GM12878 (cell line): ENCODE data around the gene CD34. TPM values are rescaled to one million over a fixed set of nuclear protein-coding genes. Genes with fewer than 3 reads are reported as not detected.

Experiments
- ATAC-seq: fragments of 200-7000 bp; cut with Tn5 transposase; 3 replicates; pipeline ENCODE4 v1.9.1; 2020; ENCODE audit warnings: mild to moderate bottlenecking, moderate library complexity
- BruUV-seq: library from RNA; stranded (reverse); fragments of 400-500 nt; replicated peaks from 2 replicates; lab custom pipeline; 2021; lab: Mats Ljungman, UMichigan
- CTCF ChIA-PET: fragments of 300-600 bp; sonication (Branson Sonifier 250); formaldehyde crosslinking; extraction: SDS; loops from one replicate; lab custom pipeline; 2021; ENCODE audit warnings: inconsistent platforms; lab: Yijun Ruan, JAX
- POLR2A ChIA-PET: fragments of 350-600 bp; formaldehyde crosslinking; extraction: SDS; loops from one replicate; lab custom pipeline; 2021; ENCODE audit warnings: inconsistent platforms; lab: Charles Lee
- RAD21 ChIA-PET: fragments of 300-600 bp; sonication (Branson Sonifier 250); formaldehyde crosslinking; loops from one replicate; lab custom pipeline; 2023; ENCODE audit warnings: antibody characterized with exemption; ENCODE audit not compliant: unreplicated experiment; lab: Charles Lee
- SMC1A ChIA-PET: fragments of 300-600 bp; sonication (Branson Sonifier 250); formaldehyde crosslinking; loops from one replicate; lab custom pipeline; 2023; ENCODE audit not compliant: unreplicated experiment, uncharacterized antibody; lab: Charles Lee
- DNase-seq: peaks from one replicate; pipeline ENCODE4 v3.0.0-alpha.2; 2011; ENCODE audit warnings: low read depth, low spot score
- FAIRE-seq: peaks from 3 replicates; lab custom pipeline; 2011; peaks lifted over from hg19 to GRCh38; lab: Jason Lieb, UNC
- H2AFZ ChIP-seq: 2 replicates; pipeline ENCODE4 v1.6.0; 2011; ENCODE audit warnings: low read depth, low read length, control low read depth; ENCODE audit not compliant: control insufficient read depth
- H3K27ac ChIP-seq: 2 replicates; pipeline ENCODE4 v1.5.1; 2011; ENCODE audit warnings: control low read depth; ENCODE audit not compliant: control insufficient read depth, insufficient read depth
- H3K27me3 ChIP-seq, 2 experiments: replicated peaks in 1 of 2; 2 replicates each; pipeline versions ENCODE4 v1.6.0 to v1.6.1; 2011; ENCODE audit warnings: low read length in 1 of 2; ENCODE audit not compliant: control insufficient read depth in 2 of 2, insufficient read depth in 2 of 2
- H3K36me3 ChIP-seq, 2 experiments: 2 replicates each; pipeline ENCODE4 v1.5.1; 2011; ENCODE audit warnings: low read length in 1 of 2; ENCODE audit not compliant: control insufficient read depth in 2 of 2, insufficient read depth in 2 of 2
- H3K4me1 ChIP-seq: 2 replicates; pipeline ENCODE4 v1.6.1; 2011; ENCODE audit warnings: mild to moderate bottlenecking, low read length, moderate library complexity, mixed read lengths; ENCODE audit not compliant: control insufficient read depth, insufficient read depth
- H3K4me2 ChIP-seq: 2 replicates; pipeline ENCODE4 v1.6.0; 2011; ENCODE audit warnings: control low read depth; ENCODE audit not compliant: control insufficient read depth, insufficient read depth
- H3K4me3 ChIP-seq: fragments of 200-600 bp; sonication (generic); 2 replicates; pipeline ENCODE4 v1.5.1; 2016
- H3K79me2 ChIP-seq: 2 replicates; pipeline ENCODE4 v1.6.0; 2011; ENCODE audit warnings: low read length; ENCODE audit not compliant: control insufficient read depth, insufficient read depth
- H3K9ac ChIP-seq: 2 replicates; pipeline ENCODE4 v1.8.0; 2011; ENCODE audit warnings: low read length, control low read depth, mixed read lengths; ENCODE audit not compliant: control insufficient read depth, insufficient read depth
- H3K9me3 ChIP-seq: replicated peaks from 3 replicates; pipeline ENCODE4 v1.5.1; 2011; ENCODE audit warnings: mild to moderate bottlenecking, low read length; ENCODE audit not compliant: control insufficient read depth, insufficient read depth
- H4K20me1 ChIP-seq: 2 replicates; pipeline ENCODE4 v1.6.0; 2011; ENCODE audit not compliant: control insufficient read depth, insufficient read depth
- BHLHE40 ChIP-seq, 2 experiments: fragments of 450-650 bp in 1 of 2; IDR thresholded peaks; 2 replicates each; pipeline ENCODE4 v1.6.1; 2011 to 2017; ENCODE audit warnings: low read depth in 2 of 2, borderline replicate concordance in 1 of 2, improper control_type of control experiment in 1 of 2, low read length in 1 of 2, mild to moderate bottlenecking in 1 of 2
- CBX3 ChIP-seq: fragments of 200-600 bp; sonication (generic); IDR thresholded peaks from 2 replicates; pipeline ENCODE4 v1.6.1; 2016; ENCODE audit warnings: low read depth, borderline replicate concordance
- CHD4 ChIP-seq: fragments of 200-600 bp; sonication (generic); IDR thresholded peaks from 2 replicates; pipeline ENCODE4 v1.6.1; 2016; ENCODE audit warnings: mild to moderate bottlenecking
- HCFC1 ChIP-seq: fragments of 150-350 bp; IDR thresholded peaks from 2 replicates; pipeline ENCODE4 v1.6.1; 2014; ENCODE audit warnings: low read length
- IRF4 ChIP-seq: IDR thresholded peaks from 2 replicates; pipeline ENCODE4 v1.6.1; 2011; ENCODE audit warnings: low read depth, low read length
- POLR2AphosphoS2 ChIP-seq: IDR thresholded peaks from 2 replicates; pipeline ENCODE4 v1.6.1; 2011; ENCODE audit warnings: low read depth, mild to moderate bottlenecking, low read length, improper control_type of control experiment, moderate library complexity
- RAD21 ChIP-seq: IDR thresholded peaks from 2 replicates; pipeline ENCODE4 v1.6.1; 2011; ENCODE audit warnings: mild to moderate bottlenecking, low read depth, low read length, moderate library complexity; ENCODE audit not compliant: insufficient read depth
- REST ChIP-seq: IDR thresholded peaks from 2 replicates; pipeline ENCODE4 v1.6.1; 2012; ENCODE audit warnings: mild to moderate bottlenecking, low read depth, low read length
- TBL1XR1 ChIP-seq: IDR thresholded peaks from 2 replicates; pipeline ENCODE4 v1.6.1; 2012; ENCODE audit warnings: low read depth, low read length, improper control_type of control experiment
- ZBTB11 ChIP-seq: fragments of 450-650 bp; formaldehyde crosslinking; IDR thresholded peaks from 2 replicates; pipeline ENCODE4 v1.5.0; 2022; ENCODE audit warnings: mild to moderate bottlenecking, missing genetic modification characterization
- ZBTB40 ChIP-seq: fragments of 450-650 bp; IDR thresholded peaks from 2 replicates; pipeline ENCODE4 v1.6.1; 2016; ENCODE audit warnings: mild to moderate bottlenecking, moderate library complexity, borderline replicate concordance
- WGBS: methylation state at CpG from one replicate; pipeline ENCODE4 v1.1.6; 2016; ENCODE audit warnings: low lambda C conversion rate; ENCODE audit not compliant: insufficient replicate concordance, insufficient coverage; ENCODE audit errors: missing lambda C conversion rate; 5-methylcytosine and 5-hydroxymethylcytosine counted together
- in situ Hi-C: fragments of 300-500 bp; cut with MboI; formaldehyde crosslinking; loops from 9 replicates; pipeline ENCODE4 v1.14.3; 2018; ENCODE audit warnings: mixed read lengths
- intact Hi-C: fragments of 100-400 bp; cut with micrococcal nuclease; formaldehyde crosslinking; loops from one replicate; pipeline ENCODE4 v1.14.2; 2022; ENCODE audit not compliant: unreplicated experiment
- polyA plus RNA-seq, 11 experiments: library from polyadenylated mRNA; depleted of rRNA in 4 of 11; unstranded in 6 of 11; stranded (reverse) in 5 of 11; fragments of >200 nt; fragmentation: Nextera tagmentation in 4 of 11; fragmentation: Illumina TruSeq in 1 of 11; extraction: Ambion mirVana in 4 of 11; extraction: Trizol in 1 of 11; gene quantifications; 1 replicate in 1 of 11; 2 replicates in 10 of 11; pipeline versions ENCODE4 v1.2.1 to v1.2.3, GENCODE V29; 2011 to 2016; ENCODE audit warnings: inconsistent platforms in 2 of 11, missing spikeins in 2 of 11, low read depth in 1 of 11
- total RNA-seq, 4 experiments: library from RNA; depleted of rRNA in 3 of 4; stranded (reverse); fragments of >200 nt in 3 of 4; fragmentation: Illumina TruSeq in 1 of 4; extraction: Trizol in 1 of 4; gene quantifications; 2 replicates each; pipeline versions ENCODE4 v1.2.1 to v1.2.3, GENCODE V29; 2013 to 2021

Gene CD34
- total and polyA plus RNA-seq, 10 of the 15 experiments (the other 5 are each of a cell fraction or from before 2014, with no cell fraction given) = under 0.01 to 0.08 (median 0.02) TPM; not detected in 6

- no peak for FAIRE-seq
- TF ChIP-seq IRF4 = no peak
- no peak for TF ChIP-seq ZBTB11 (CRISPR knock-in tag)
- TF ChIP-seq CBX3 = no peak
- no peak for TF ChIP-seq POLR2AphosphoS2
- TF ChIP-seq CHD4 = no peak
- no peak for TF ChIP-seq HCFC1
- TF ChIP-seq RAD21 = no peak
- no peak for TF ChIP-seq ZBTB40
- TF ChIP-seq BHLHE40 (IDR thresholded peaks at IDR 0.05; ENCODE audit: borderline replicate concordance in 1 of 2, low read depth in 2 of 2, low read length in 1 of 2) = no peak
- TF ChIP-seq TBL1XR1 = no peak
- no peak for TF ChIP-seq REST
These were observed 3.0 kb upstream of the CD34 start for GRCh38 chr1:207913951-207914350.

More at GRCh38 chr1:207913951-207914350, 3.0 kb upstream of the CD34 start:
- intact Hi-C loops = no loop called here
- ChIA-PET POLR2A (interaction anchor here (0.5 kb wide), 1 partner anchor 56 kb away, joined by 4 read pairs; no protein-coding TSS in a partner anchor), CTCF (interaction anchor here (0.7 to 1.3 kb wide), 3 partner anchors 11 to 28 kb away, joined by 3 to 5 read pairs (median 3); no protein-coding TSS in a partner anchor), RAD21 (no interaction called here), SMC1A (interaction anchor here (1.2 kb wide), 1 partner anchor 10 kb away, joined by 3 read pairs; no protein-coding TSS in a partner anchor)
- H3K4me3 ChIP-seq = no peak overlapping the region
- no peaks in the 10 kb centered on the region for H4K20me1 ChIP-seq
- ATAC-seq (no peak), DNase-seq (no peak)
- WGBS = 29% methylated on average over 1 of the region's 1 CpG
- H3K9ac ChIP-seq = no peak overlapping the region
- H3K79me2 ChIP-seq = no peaks in the 10 kb centered on the region
- no peaks in the 10 kb centered on the region for H3K4me1 ChIP-seq
- no peaks in the 10 kb centered on the region for H3K36me3 ChIP-seq
- H3K27ac ChIP-seq = no peak overlapping the region
- no peak overlapping the region for H3K4me2 ChIP-seq
- no peaks in the 10 kb centered on the region for H3K9me3 ChIP-seq
- H2AFZ ChIP-seq = no peak overlapping the region
- in situ Hi-C loops = no loop called here
- peaks cover 20 to 23% of the 10 kb centered on the region in 2 experiments for H3K27me3 ChIP-seq
- BruUV-seq = no TSS peak
